Measurements from ENCODE around the gene IFT22.
"Not testable (repeated sequence)": the region's sequence is repeated elsewhere in the genome, so short reads cannot be mapped to it uniquely, and the experiment has no call there.

IFT22 gene

DNA sequence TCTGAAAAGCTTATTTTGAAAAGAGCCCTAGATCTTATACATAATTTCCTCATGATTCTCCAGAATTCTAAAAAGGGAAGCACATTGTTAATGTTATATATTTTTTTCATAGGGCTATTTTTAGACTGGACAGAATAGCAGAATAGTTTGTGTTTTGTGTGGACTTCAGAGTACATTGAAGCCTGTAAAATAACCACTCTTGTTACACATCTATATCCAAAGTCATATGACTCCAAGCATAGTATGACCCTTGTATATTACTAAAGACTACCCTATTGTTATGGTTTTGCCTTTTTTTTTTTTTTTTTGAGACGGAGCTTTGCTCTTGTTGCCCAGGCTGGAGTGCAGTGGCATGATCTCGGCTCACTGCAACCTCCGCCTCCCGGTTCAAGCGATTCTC is 50.6 kb downstream of the IFT22 start:
- no peak for DNase-seq (ENCODE audit: extremely low read depth, low read depth)
- TF ChIP-seq, protein P1, sequence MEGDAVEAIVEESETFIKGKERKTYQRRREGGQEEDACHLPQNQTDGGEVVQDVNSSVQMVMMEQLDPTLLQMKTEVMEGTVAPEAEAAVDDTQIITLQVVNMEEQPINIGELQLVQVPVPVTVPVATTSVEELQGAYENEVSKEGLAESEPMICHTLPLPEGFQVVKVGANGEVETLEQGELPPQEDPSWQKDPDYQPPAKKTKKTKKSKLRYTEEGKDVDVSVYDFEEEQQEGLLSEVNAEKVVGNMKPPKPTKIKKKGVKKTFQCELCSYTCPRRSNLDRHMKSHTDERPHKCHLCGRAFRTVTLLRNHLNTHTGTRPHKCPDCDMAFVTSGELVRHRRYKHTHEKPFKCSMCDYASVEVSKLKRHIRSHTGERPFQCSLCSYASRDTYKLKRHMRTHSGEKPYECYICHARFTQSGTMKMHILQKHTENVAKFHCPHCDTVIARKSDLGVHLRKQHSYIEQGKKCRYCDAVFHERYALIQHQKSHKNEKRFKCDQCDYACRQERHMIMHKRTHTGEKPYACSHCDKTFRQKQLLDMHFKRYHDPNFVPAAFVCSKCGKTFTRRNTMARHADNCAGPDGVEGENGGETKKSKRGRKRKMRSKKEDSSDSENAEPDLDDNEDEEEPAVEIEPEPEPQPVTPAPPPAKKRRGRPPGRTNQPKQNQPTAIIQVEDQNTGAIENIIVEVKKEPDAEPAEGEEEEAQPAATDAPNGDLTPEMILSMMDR (IDR thresholded peaks at IDR 0.05; ENCODE audit: low read depth, low read length, missing control alignments): no peak
- no peak overlapping the region for H3K4me3 ChIP-seq (replicated peaks; ENCODE audit: low read depth, low read length)

GRCh38 chr7:101269664-101270063 is 51.9 kb downstream of the IFT22 start:
- DNase-seq (ENCODE audit: extremely low read depth, low read depth): no peak
- TF ChIP-seq, protein P1 (IDR thresholded peaks at IDR 0.05; ENCODE audit: low read depth, low read length, missing control alignments): no peak
- H3K4me3 ChIP-seq (replicated peaks; ENCODE audit: low read depth, low read length): no peak overlapping the region

- no peak overlapping the region for H3K4me3 ChIP-seq (replicated peaks; ENCODE audit: low read depth, low read length)
- TF ChIP-seq, protein P1 (IDR thresholded peaks at IDR 0.05; ENCODE audit: low read depth, low read length, missing control alignments): no peak
- DNase-seq (ENCODE audit: extremely low read depth, low read depth): no peak
These were observed 55.7 kb downstream of the IFT22 start for GRCh38 chr7:101265622-101266516.

- H3K4me3 ChIP-seq (replicated peaks; ENCODE audit: low read depth, low read length); DNase-seq (ENCODE audit: extremely low read depth, low read depth): not testable (repeated sequence)
These were observed 57.4 kb downstream of the IFT22 start for GRCh38 chr7:101264102-101264706.
